Measurements from ENCODE around the gene DAGLA. TPM values are rescaled to one million over a fixed set of nuclear protein-coding genes. Genes with fewer than 3 reads are reported as not detected.

The DAGLA gene
- total RNA-seq, 2 donors from 2014 or later: 4.1 to 5.0 TPM

DNA sequence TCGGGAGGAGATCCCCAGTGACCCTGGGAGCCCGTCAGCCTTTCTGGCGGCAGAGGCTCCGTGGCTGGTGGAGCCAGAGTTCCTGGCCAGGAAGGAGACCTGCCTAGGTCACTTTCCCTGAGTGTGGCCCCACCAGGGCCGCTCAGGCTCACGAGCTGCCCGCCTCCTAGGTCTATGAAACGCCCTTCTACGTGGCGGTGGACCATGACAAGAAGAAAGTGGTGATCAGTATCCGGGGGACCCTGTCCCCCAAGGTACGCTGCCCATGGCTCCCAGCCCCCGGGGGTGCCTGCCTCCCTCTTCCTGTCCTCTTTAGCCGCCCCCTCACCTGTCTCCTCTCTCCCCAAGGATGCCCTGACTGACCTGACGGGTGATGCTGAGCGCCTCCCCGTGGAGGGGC lies 55.2 kb downstream of the DAGLA start:
- ATAC-seq (no peak), DNase-seq (no peak)
- intact Hi-C loops (cut with DNase I): loop anchor here in 1 of 2 donors (2.0 kb wide), 1 partner anchor 57 kb away; no protein-coding TSS in a partner anchor

DNA sequence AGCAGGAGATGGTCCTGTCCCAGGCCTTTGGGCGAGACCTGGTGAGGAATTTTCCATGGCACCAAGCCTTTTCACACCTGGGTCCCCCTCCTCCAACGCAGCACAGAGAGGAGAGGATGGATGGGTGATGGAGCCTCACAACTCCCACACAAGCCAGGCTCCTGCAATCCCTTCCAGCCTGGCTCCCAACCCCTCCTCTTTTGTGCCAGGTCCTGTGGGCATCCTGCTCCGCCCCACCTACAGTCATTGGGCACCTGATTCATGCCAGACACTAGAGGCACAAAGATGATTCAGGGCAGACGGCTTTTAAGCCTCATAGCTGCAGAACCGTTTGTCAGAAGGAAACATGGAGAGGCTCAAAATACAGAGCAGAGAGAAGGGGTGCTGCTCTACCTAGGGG lies 56.1 kb downstream of the DAGLA start:
- intact Hi-C loops (cut with DNase I): no loop called here
- DNase-seq (no peak), ATAC-seq (no peak)

- intact Hi-C loops (cut with DNase I): no loop called here
- DNase-seq: no peak
- ATAC-seq: no peak
Measured at GRCh38 chr11:61737131-61737530, 56.9 kb downstream of the DAGLA start.

- intact Hi-C loops (cut with DNase I): no loop called here
- ATAC-seq (no peak), DNase-seq (no peak)
Measured at GRCh38 chr11:61737636-61738386, 57.6 kb downstream of the DAGLA start.

DNA sequence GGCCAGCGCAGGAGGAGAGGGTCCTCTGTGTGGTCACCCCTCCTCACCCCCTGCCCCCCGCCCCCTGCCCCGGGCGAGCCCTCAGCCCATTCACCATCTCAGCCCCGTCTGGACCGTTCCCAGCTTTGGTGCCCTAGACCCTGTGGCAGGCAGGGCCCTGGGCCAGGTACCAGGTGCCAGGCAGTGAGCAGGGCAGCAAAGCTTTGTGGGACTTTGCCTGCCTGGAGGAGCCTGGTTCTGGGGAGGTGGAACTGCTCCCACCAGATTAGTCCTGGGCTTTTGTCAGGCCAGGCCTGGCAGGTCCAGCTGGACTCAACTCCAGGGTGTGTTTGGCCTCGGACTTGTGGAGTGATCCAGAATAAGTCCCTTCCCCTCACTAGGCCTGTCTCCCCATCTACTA lies 58.6 kb downstream of the DAGLA start:
- intact Hi-C loops (cut with DNase I): no loop called here
- ATAC-seq: no peak
- no peak for DNase-seq

DNA sequence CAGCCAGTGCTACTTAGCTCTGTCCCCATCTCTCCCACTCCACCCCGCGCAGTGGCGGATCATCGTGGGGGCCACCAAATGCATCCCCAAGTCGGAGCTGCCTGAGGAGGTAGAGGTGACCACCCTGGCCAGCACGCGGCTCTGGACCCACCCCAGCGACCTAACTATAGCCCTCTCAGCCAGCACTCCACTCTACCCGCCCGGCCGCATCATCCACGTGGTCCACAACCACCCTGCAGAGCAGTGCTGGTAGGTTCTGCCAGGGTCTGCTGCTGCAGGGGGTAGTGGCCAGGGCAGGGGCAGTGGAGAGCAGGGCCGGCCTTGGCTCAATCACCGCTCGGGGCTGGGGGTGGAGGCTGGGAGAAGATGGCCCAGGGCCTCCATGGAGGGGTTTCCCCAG lies 59.2 kb downstream of the DAGLA start:
- ATAC-seq (no peak), DNase-seq (no peak)
- intact Hi-C loops (cut with DNase I): no loop called here

- DNase-seq (no peak), ATAC-seq (no peak)
- intact Hi-C loops (cut with DNase I): no loop called here
Measured at GRCh38 chr11:61739966-61740365, 59.8 kb downstream of the DAGLA start.

DNA sequence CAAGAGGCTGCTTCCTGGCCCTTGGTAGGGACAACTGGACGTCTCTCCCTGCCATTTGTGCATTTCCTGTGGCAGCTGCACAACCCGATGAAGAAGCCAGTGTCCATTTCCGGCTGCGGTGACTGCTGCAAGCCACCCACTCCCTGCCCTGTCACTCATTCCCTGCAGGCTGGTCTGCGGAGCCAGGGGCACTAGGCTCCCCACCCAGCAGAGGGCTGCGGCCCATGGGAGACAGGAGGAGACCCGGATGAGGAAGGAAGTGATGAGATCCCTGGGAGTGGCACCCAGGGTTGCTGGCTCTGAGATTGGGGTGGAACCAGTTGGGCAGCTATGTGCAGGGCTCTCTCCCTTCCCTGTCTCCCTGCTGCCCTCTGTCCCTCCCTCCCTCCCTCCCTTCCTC lies 62.2 kb downstream of the DAGLA start:
- peak in 1 of 2 donors; percentile 5 for ATAC-seq
- DNase-seq: no peak
- intact Hi-C loops (cut with DNase I): no loop called here

DNA sequence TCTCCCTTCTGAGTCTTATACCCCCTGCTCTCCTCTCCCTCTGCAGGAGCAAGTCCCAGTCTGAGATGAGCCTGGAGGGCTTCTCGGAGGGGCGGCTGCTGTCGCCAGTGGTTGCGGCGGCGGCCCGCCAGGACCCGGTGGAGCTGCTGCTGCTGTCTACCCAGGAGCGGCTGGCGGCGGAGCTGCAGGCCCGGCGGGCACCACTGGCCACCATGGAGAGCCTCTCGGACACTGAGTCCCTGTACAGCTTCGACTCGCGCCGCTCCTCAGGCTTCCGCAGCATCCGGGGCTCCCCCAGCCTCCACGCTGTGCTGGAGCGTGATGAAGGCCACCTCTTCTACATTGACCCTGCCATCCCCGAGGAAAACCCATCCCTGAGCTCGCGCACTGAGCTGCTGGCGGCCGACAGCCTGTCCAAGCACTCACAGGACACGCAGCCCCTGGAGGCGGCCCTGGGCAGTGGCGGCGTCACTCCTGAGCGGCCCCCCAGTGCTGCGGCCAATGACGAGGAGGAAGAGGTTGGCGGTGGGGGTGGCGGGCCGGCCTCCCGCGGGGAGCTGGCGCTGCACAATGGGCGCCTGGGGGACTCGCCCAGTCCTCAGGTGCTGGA lies 63.4 kb downstream of the DAGLA start:
- DNase-seq (no peak), ATAC-seq (no peak)
- intact Hi-C loops (cut with DNase I): no loop called here

DNA sequence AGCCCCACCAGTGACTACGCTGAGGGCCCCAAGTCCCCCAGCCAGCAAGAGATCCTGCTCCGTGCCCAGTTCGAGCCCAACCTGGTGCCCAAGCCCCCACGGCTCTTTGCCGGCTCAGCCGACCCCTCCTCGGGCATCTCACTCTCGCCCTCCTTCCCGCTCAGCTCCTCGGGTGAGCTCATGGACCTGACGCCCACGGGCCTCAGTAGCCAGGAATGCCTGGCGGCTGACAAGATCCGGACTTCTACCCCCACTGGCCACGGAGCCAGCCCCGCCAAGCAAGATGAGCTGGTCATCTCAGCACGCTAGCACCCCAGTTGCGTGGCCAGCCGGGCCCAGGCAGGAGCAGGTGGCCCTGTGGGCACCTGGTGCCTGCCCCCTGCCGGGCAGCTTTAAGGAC lies 64.0 kb downstream of the DAGLA start:
- intact Hi-C loops (cut with DNase I): no loop called here
- ATAC-seq (no peak), DNase-seq (no peak)

DNA sequence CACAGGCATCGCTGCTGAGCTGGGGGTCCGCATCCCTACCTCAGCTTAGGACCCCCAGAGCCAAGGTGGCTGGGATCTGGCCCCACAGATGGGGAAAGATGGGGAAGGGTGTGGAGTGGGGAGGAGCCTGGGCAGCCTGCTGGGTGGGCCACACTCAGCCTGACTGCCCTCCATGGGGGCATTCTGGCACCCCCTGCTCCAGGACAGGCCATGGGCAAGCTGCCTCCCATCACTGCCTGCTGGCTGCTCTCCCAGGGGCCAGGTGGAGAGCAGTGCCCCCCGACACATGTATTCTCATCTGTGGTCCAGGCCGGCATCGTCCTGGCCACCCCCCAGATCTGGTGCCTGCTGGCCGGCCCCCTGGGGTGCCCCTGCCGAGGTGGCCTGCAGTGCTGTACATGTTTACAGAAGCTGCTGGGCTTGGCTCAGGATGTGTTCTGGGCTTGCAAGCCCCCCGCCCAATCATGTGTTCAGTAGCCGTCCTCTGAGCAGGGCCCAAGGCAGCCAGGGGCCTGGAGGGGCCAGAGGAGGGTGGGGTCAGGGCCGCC lies 64.5 kb downstream of the DAGLA start:
- ATAC-seq: no peak
- DNase-seq: no peak
- intact Hi-C loops (cut with DNase I): loop anchor here in 1 of 2 donors (5.0 kb wide), 1 partner anchor 363 kb away; no protein-coding TSS in a partner anchor

- intact Hi-C loops (cut with DNase I): loop anchor here in 1 of 2 donors (5.0 kb wide), 1 partner anchor 361 kb away; no protein-coding TSS in a partner anchor
- DNase-seq (no peak), ATAC-seq (no peak)
Measured at GRCh38 chr11:61745781-61746441, 65.7 kb downstream of the DAGLA start.

DNA sequence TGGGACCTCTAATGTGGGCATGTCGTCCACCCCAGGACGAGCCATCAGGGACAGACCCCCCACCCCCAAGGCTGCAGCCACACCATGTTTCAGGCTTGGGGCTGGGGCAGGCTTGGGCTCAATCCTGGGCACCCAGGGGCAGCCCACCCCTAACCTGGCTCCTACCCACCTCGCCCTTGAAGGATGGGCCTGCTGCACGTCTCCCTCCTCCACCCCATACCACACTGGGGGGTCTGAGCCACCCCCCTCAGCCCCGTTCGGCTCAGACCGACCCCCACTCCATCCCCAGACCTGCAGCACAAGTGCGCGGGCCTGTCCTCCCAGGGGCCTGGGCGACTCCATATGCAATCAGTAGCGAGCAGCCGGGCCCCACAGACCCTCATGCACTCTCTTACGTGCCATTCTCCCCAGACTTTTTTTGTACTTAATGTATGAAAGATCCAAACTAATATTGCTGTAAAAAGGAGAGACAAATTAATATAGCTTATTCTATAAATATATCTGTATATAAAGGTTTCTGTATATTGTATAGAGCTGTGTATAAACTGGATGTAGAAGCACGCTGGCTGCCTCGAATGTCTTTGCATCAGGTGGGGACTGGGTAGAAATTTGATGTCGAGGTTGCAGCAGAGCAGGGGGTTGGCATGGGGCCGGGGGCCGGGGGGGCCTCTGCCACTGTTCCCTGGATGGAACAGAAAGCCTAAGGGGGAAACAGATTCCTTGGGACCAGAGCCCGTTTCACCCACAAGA lies 66.4 kb downstream of the DAGLA start:
- ATAC-seq: no peak
- no peak for DNase-seq
- intact Hi-C loops (cut with DNase I): loop anchor here in 1 of 2 donors (5.0 kb wide), 1 partner anchor 361 kb away; no protein-coding TSS in a partner anchor

DNA sequence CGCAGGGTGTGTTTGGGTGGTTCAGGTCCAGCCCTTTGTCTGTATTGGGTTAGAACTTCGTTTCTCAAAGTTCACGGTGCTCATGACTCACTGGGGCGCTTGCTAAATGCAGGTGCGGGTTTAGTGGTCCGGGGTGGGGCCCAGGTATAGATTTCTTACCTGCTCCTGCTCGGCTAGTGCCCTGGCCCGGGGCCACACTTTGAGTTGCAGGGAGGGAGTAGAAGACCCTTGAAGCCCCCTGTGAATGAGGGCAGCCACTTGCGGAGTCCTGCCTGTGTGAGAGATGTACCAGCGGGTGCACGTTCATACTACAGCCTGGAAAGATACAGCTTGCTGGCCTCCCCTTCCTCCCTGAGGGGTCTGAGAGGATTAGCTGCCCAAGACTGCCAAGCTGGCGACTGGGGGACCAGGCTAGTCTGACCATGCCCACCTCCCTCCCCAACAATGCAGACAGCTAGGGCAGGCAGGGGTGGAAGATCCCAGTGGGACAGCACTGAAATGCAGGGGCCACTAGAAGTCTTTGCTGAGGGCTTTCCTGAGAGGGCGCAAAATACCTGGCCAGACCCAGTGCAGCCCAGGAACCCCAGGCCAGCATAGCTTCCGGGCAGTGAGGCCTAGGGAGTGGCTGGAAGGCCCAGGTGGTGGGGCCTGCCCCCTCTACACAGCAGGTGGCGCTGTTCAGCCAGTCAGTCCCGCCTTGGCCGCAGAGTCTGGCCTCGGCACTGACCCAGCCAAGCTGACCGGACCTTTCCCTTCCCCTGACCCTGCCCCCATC lies 67.2 kb downstream of the DAGLA start:
- intact Hi-C loops (cut with DNase I): loop anchor here in 1 of 2 donors (5.0 kb wide), 1 partner anchor 360 kb away; no protein-coding TSS in a partner anchor
- DNase-seq (peak; percentile 87), ATAC-seq (peak; percentile 83 to 87)

GRCh38 chr11:61747967-61748285 lies 67.7 kb downstream of the DAGLA start:
- ATAC-seq: no peak
- no peak for DNase-seq

GRCh38 chr11:61749591-61750217 lies 69.5 kb downstream of the DAGLA start:
- ATAC-seq (no peak), DNase-seq (no peak)
- intact Hi-C loops (cut with DNase I): loop anchor here in 1 of 2 donors (5.0 kb wide), 1 partner anchor 358 kb away; no protein-coding TSS in a partner anchor

More at GRCh38 chr11:61747967-61748285, 67.7 kb downstream of the DAGLA start:
- intact Hi-C loops (cut with DNase I): loop anchor here in 1 of 2 donors (5.0 kb wide), 1 partner anchor 359 kb away; no protein-coding TSS in a partner anchor

DNA sequence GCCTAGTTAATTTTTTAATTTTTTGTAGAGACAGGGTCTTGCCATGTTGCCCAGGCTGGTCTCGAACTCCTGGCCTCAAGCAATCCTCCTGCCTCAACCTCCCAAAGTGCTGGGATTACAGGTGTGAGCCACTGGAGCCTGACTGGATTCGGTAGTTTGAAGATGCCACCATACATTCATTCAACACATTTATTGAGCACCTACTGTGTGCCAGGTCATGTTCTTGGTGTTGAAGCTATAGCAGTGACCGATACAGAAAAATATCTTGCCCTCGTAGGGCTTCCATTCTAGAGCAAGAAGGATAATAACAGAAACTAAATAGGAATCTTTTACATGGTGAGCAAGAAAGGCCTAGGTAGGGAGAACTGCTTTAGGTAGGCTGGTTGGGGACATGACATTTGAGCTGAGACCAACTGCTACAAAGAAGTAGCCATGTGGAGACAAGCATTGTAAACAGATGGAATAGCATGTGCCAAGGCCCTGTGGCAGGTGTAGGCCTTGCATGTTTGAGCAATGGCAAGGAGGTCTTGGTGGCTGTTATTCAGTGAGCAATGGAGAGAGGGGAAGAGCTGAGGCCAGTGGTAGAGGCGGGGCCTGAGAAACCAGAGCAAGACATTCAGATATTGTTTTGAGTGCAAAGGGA lies 70.6 kb downstream of the DAGLA start:
- DNase-seq: no peak
- intact Hi-C loops (cut with DNase I): no loop called here
- ATAC-seq: no peak

Measured in left cardiac atrium (tissue), 4 donors.